Activated T-helper 2 cell treated with anti-CD3 and anti-CD28 coated beads, Interferon-gamma antibody, Interleukin-2, Interleukin-4, amounts not matched to agents 10 μg/mL and 5 μg/mL and 100 μg/mL, durations not matched to agents 14 hours and 24 hours and 36 hours (primary cell): ENCODE data around the gene ZNF146. TPM values are rescaled to one million over a fixed set of nuclear protein-coding genes. Genes with fewer than 3 reads are reported as not detected.
"Not testable (repeated sequence)": the region's sequence is repeated elsewhere in the genome, so short reads cannot be mapped to it uniquely, and the experiment has no call there.

Experiments used
- DNase-seq: peaks from one replicate; pipeline ENCODE4 v3.0.0; 2021; ENCODE audit warnings: low spot score
- H3K27ac Mint-ChIP-seq: one replicate; pipeline ENCODE4 v1.8.0; 2021; ENCODE audit warnings: mixed read lengths
- H3K27me3 Mint-ChIP-seq: one replicate; pipeline ENCODE4 v1.8.0; 2021; ENCODE audit warnings: low read depth, mixed read lengths
- H3K36me3 Mint-ChIP-seq: one replicate; pipeline ENCODE4 v1.8.0; 2021; ENCODE audit warnings: low read depth, mixed read lengths
- H3K4me1 Mint-ChIP-seq: one replicate; pipeline ENCODE4 v1.8.0; 2021; ENCODE audit warnings: low read depth, mixed read lengths
- H3K4me3 Mint-ChIP-seq: one replicate; pipeline ENCODE4 v1.8.0; 2021; ENCODE audit warnings: low read depth, mild to moderate bottlenecking, moderate library complexity, mixed read lengths
- H3K9me3 Mint-ChIP-seq: one replicate; pipeline ENCODE4 v1.8.0; 2021; ENCODE audit warnings: mixed read lengths
- intact Hi-C: fragments of 100-400 bp; cut with micrococcal nuclease; formaldehyde crosslinking; loops from one replicate; pipeline ENCODE4 v1.15.1; 2023
- total RNA-seq: library from RNA; stranded (reverse); gene quantifications from 2 replicates; pipeline ENCODE4 v1.2.3, GENCODE V29; 2022

The ZNF146 gene
- total RNA-seq, 1 donor from 2014 or later, result 82.3 TPM

- H3K4me1 Mint-ChIP-seq, result no peaks in the 10 kb centered on the region
- DNase-seq, result no peak
- H3K9me3 Mint-ChIP-seq, result peaks cover 10% of the 10 kb centered on the region
- H3K27ac Mint-ChIP-seq, result no peak overlapping the region
- no peaks in the 10 kb centered on the region for H3K27me3 Mint-ChIP-seq
- intact Hi-C loops, result no loop called here
- peak overlapping the region; percentile 55 for H3K4me3 Mint-ChIP-seq
- H3K36me3 Mint-ChIP-seq, result peaks cover 5% of the 10 kb centered on the region
Observed at GRCh38 chr19:36266375-36266961, 51.6 kb downstream of the ZNF146 start.

- Mint-ChIP-seq H3K4me1 (no peaks in the 10 kb centered on the region), H3K36me3 (peaks cover 5% of the 10 kb centered on the region), H3K27ac (no peak overlapping the region), H3K27me3 (no peaks in the 10 kb centered on the region), H3K9me3 (peaks cover 10% of the 10 kb centered on the region), H3K4me3 (peak overlapping the region; percentile 24)
- DNase-seq, result no peak
- intact Hi-C loops, result no loop called here
Observed at GRCh38 chr19:36267061-36267845, 52.3 kb downstream of the ZNF146 start.

GRCh38 chr19:36268081-36268480, 53.2 kb downstream of the ZNF146 start:
- H3K4me1 Mint-ChIP-seq, H3K36me3 Mint-ChIP-seq, H3K27ac Mint-ChIP-seq, H3K9me3 Mint-ChIP-seq, H3K4me3 Mint-ChIP-seq, intact Hi-C loops, H3K27me3 Mint-ChIP-seq, DNase-seq: not testable (repeated sequence)

- not testable (repeated sequence) for H3K4me1 Mint-ChIP-seq, H3K9me3 Mint-ChIP-seq
Observed at GRCh38 chr19:36268591-36268990, 53.7 kb downstream of the ZNF146 start.

GRCh38 chr19:36269295-36269694, 54.4 kb downstream of the ZNF146 start:
- H3K4me1 Mint-ChIP-seq, H3K4me3 Mint-ChIP-seq, DNase-seq, H3K9me3 Mint-ChIP-seq, intact Hi-C loops, H3K27ac Mint-ChIP-seq, H3K27me3 Mint-ChIP-seq, H3K36me3 Mint-ChIP-seq: not testable (repeated sequence)

More at GRCh38 chr19:36268591-36268990, 53.7 kb downstream of the ZNF146 start:
- DNase-seq, H3K36me3 Mint-ChIP-seq, H3K27me3 Mint-ChIP-seq, H3K27ac Mint-ChIP-seq, intact Hi-C loops, H3K4me3 Mint-ChIP-seq: not testable (repeated sequence)

Other genes with a start within 250 kb of the ZNF146 start
- 20.0 and 20.8 TPM in 2 replicates for gene SDHAF1, start 219.9 kb upstream of the ZNF146 start, total RNA-seq
- gene SYNE4, start 206.3 kb upstream of the ZNF146 start, total RNA-seq, result 1.9 and 2.6 TPM in 2 replicates
- gene ALKBH6, start 200.9 kb upstream of the ZNF146 start, total RNA-seq, result 49.9 and 54.3 TPM in 2 replicates
- 1.9 and 2.4 TPM in 2 replicates for gene CLIP3, start 182.2 kb upstream of the ZNF146 start, total RNA-seq
- 1.8 and 2.2 TPM in 2 replicates for gene THAP8, start 160.8 kb upstream of the ZNF146 start, total RNA-seq
- gene WDR62, start 160.2 kb upstream of the ZNF146 start, total RNA-seq, result 22.3 and 22.5 TPM in 2 replicates
- not detected in 2 replicates for gene OVOL3, start 104.0 kb upstream of the ZNF146 start, total RNA-seq
- gene POLR2I, start 100.2 kb upstream of the ZNF146 start, total RNA-seq, result 68.9 and 75.3 TPM in 2 replicates
- 143 and 147 TPM in 2 replicates for gene TBCB, start 99.6 kb upstream of the ZNF146 start, total RNA-seq
- 424 and 431 TPM in 2 replicates for gene CAPNS1, start 75.0 kb upstream of the ZNF146 start, total RNA-seq
- gene COX7A1, start 62.7 kb upstream of the ZNF146 start, total RNA-seq, result not detected in 2 replicates
- gene ZNF565, start 441 bp upstream of the ZNF146 start, total RNA-seq, result 1.5 and 2.4 TPM in 2 replicates
- gene ZFP14, start 164.1 kb downstream of the ZNF146 start, total RNA-seq, result 2.0 and 2.4 TPM in 2 replicates
- 5.1 and 5.8 TPM in 2 replicates for gene ZFP82, start 203.5 kb downstream of the ZNF146 start, total RNA-seq